K562 (cell line): ENCODE measurements around the gene RBFOX2. TPM values are rescaled to one million over a fixed set of nuclear protein-coding genes. Genes with fewer than 3 reads are reported as not detected.

Source experiments
- ATAC-seq: fragments of 200-7000 bp; cut with Tn5 transposase; 3 replicates; pipeline ENCODE4 v1.9.1; 2020; ENCODE audit warnings: moderate library complexity
- BruUV-seq: library from RNA; stranded (reverse); fragments of 400-500 nt; replicated peaks from 2 replicates; lab custom pipeline; 2021; lab: Mats Ljungman, UMichigan
- CTCF ChIA-PET: fragments of 300-600 bp; formaldehyde crosslinking; extraction: SDS; loops from one replicate; lab custom pipeline; 2021; ENCODE audit warnings: low intra/inter-chr PET ratio; lab: Yijun Ruan, JAX
- POLR2A ChIA-PET: fragments of 300-600, 350-650 bp; sonication (Branson Sonifier 250); formaldehyde crosslinking; extraction: SDS; loops from one replicate; lab custom pipeline; 2021; ENCODE audit warnings: antibody characterized with exemption, inconsistent platforms; lab: Yijun Ruan, JAX
- DNase-seq, 4 experiments: peaks; one replicate each; pipeline versions ENCODE4 v3.0.0 to v3.0.0-alpha.2; 2011 to 2018; ENCODE audit warnings: low spot score in 3 of 4, mixed read lengths in 3 of 4; ENCODE audit errors: extremely low read depth in 1 of 4
- FAIRE-seq: peaks from 2 replicates; lab custom pipeline; 2011; peaks lifted over from hg19 to GRCh38; lab: Jason Lieb, UNC
- H2AFZ ChIP-seq: 2 replicates; pipeline ENCODE4 v1.6.0; 2011; ENCODE audit warnings: low read depth, low read length, control low read depth, inconsistent platforms
- H3K27ac ChIP-seq: fragments of 200-600 bp; 3 replicates; pipeline ENCODE4 v1.8.0; 2011; ENCODE audit warnings: low read depth, mild to moderate bottlenecking, control low read depth, inconsistent platforms, low read length, moderate library complexity, mixed read lengths; ENCODE audit errors: extremely low read depth
- H3K27me3 ChIP-seq, 2 experiments: fragments of 300-600 bp in 1 of 2; 2 replicates in 1 of 2; 3 replicates in 1 of 2; pipeline versions ENCODE4 v1.6.0 to v1.8.0; 2011; ENCODE audit warnings: inconsistent platforms in 2 of 2, low read length in 2 of 2, mild to moderate bottlenecking in 1 of 2, mixed read lengths in 1 of 2, moderate library complexity in 1 of 2; ENCODE audit not compliant: control insufficient read depth in 2 of 2, insufficient read depth in 2 of 2
- H3K36me3 ChIP-seq: fragments of 300-600 bp; 3 replicates; pipeline ENCODE4 v1.8.0; 2011; ENCODE audit warnings: mild to moderate bottlenecking, low read length, inconsistent platforms; ENCODE audit not compliant: control insufficient read depth, insufficient read depth
- H3K4me1 ChIP-seq, 2 experiments: fragments of 200-600 bp in 1 of 2; replicated peaks in 1 of 2; 2 replicates in 1 of 2; 3 replicates in 1 of 2; pipeline versions ENCODE4 v1.5.1 to v1.8.0; 2011; ENCODE audit warnings: inconsistent platforms in 2 of 2, low read length in 2 of 2, mild to moderate bottlenecking in 1 of 2, mixed read lengths in 1 of 2, moderate library complexity in 1 of 2; ENCODE audit not compliant: control insufficient read depth in 2 of 2, insufficient read depth in 2 of 2
- H3K4me2 ChIP-seq: 2 replicates; pipeline ENCODE4 v1.6.1; 2011; ENCODE audit warnings: low read length, control low read depth, inconsistent platforms, mixed read lengths; ENCODE audit not compliant: insufficient read depth
- H3K4me3 ChIP-seq: fragments of 200-600 bp; sonication (generic), shearing (Covaris generic); 2 replicates; pipeline ENCODE4 v1.5.1; 2016; ENCODE audit warnings: control low read depth, inconsistent platforms
- H3K79me2 ChIP-seq: fragments of 200-600 bp; 3 replicates; pipeline ENCODE4 v1.8.0; 2011; ENCODE audit warnings: low read length, inconsistent platforms; ENCODE audit not compliant: control insufficient read depth, insufficient read depth
- H3K9ac ChIP-seq, 2 experiments: 2 replicates each; pipeline versions ENCODE4 v1.6.0 to v1.6.1; 2011; ENCODE audit warnings: low read depth in 2 of 2, low read length in 2 of 2, control low read depth in 1 of 2, inconsistent platforms in 1 of 2, mild to moderate bottlenecking in 1 of 2, mixed read lengths in 1 of 2; ENCODE audit not compliant: insufficient read depth in 1 of 2
- H3K9me1 ChIP-seq: one replicate; pipeline ENCODE4 v1.6.0; 2011; ENCODE audit warnings: inconsistent platforms, mild to moderate bottlenecking, low read length, moderate library complexity; ENCODE audit not compliant: control insufficient read depth, insufficient read depth
- H3K9me3 ChIP-seq: replicated peaks from 2 replicates; pipeline ENCODE4 v1.5.1; 2011; ENCODE audit warnings: low read depth, low read length, inconsistent platforms; ENCODE audit not compliant: control insufficient read depth, insufficient read depth
- H4K20me1 ChIP-seq: replicated peaks from 2 replicates; pipeline ENCODE4 v1.6.1; 2011; ENCODE audit warnings: low read length, inconsistent platforms, mixed read lengths; ENCODE audit not compliant: control insufficient read depth, insufficient read depth
- CBFA2T3 ChIP-seq: fragments of 450-650 bp; IDR thresholded peaks from 2 replicates; pipeline ENCODE4 v1.6.1; 2017
- ELF2 ChIP-seq: fragments of 250-450 bp; sonication (Bioruptor Pico); IDR thresholded peaks from 2 replicates; pipeline ENCODE4 v1.5.0; 2021; ENCODE audit warnings: mild to moderate bottlenecking
- FOS ChIP-seq: IDR thresholded peaks from 3 replicates; pipeline ENCODE4 v1.6.1; 2011; ENCODE audit not compliant: insufficient read length; ENCODE audit errors: extremely low read depth
- FOXJ3 ChIP-seq: sonication (generic); formaldehyde crosslinking; IDR thresholded peaks from 2 replicates; pipeline ENCODE4 v1.4.0; 2020; ENCODE audit warnings: mild to moderate bottlenecking, missing genetic modification reagents
- FOXK2 ChIP-seq, 2 experiments: fragments of 450-650 bp; IDR thresholded peaks in 1 of 2; conservative IDR thresholded peaks in 1 of 2; 2 replicates each; pipeline ENCODE4 v1.6.1; 2016; ENCODE audit warnings: low read depth in 2 of 2, mild to moderate bottlenecking in 1 of 2
- HCFC1 ChIP-seq: IDR thresholded peaks from 2 replicates; pipeline ENCODE4 v1.6.1; 2012; ENCODE audit warnings: low read depth, low read length, improper control_type of control experiment
- NFYB ChIP-seq: IDR thresholded peaks from 2 replicates; pipeline ENCODE4 v1.6.1; 2011; ENCODE audit warnings: mild to moderate bottlenecking, moderate library complexity; ENCODE audit not compliant: insufficient read length; ENCODE audit errors: extremely low read depth
- SMAD1 ChIP-seq: fragments of 150-350 bp; IDR thresholded peaks from 2 replicates; pipeline ENCODE4 v1.6.1; 2014; ENCODE audit warnings: low read length, low read depth; ENCODE audit not compliant: partially characterized antibody
- TARDBP ChIP-seq: fragments of 450-650 bp; IDR thresholded peaks from 2 replicates; pipeline ENCODE4 v1.6.1; 2016
- TRIM24 ChIP-seq, 2 experiments: fragments of 450-650 bp; IDR thresholded peaks; 2 replicates each; pipeline ENCODE4 v1.6.1; 2016
- ZFP36 ChIP-seq: fragments of 150-350 bp; IDR thresholded peaks from 2 replicates; pipeline ENCODE4 v1.6.1; 2018; ENCODE audit warnings: low read length, low read depth; ENCODE audit not compliant: partially characterized antibody
- ZNF316 ChIP-seq: fragments of 450-650 bp; IDR thresholded peaks from 2 replicates; pipeline ENCODE4 v1.6.1; 2016
- ZNF445 ChIP-seq: fragments of 250-450 bp; sonication (Bioruptor Pico); IDR thresholded peaks from 2 replicates; pipeline ENCODE4 v1.4.0; 2020; ENCODE audit warnings: low read depth, mild to moderate bottlenecking, moderate library complexity
- ZNF507 ChIP-seq: conservative IDR thresholded peaks from 2 replicates; pipeline ENCODE4 v1.6.1; 2017; ENCODE audit warnings: missing genetic modification characterization, missing compliant biosample characterization
- WGBS: fragments of 100-300 bp; shearing (Covaris generic); methylation state at CpG from one replicate; pipeline ENCODE4 v1.1.6; 2016; ENCODE audit warnings: low coverage, mixed read lengths; ENCODE audit not compliant: insufficient coverage; ENCODE audit errors: missing lambda C conversion rate; 5-methylcytosine and 5-hydroxymethylcytosine counted together
- in situ Hi-C: fragments of 300-500 bp; cut with MboI; formaldehyde crosslinking; loops from 4 replicates; pipeline ENCODE4 v1.15.0; 2018; ENCODE audit warnings: inconsistent platforms, mixed read lengths
- intact Hi-C: fragments of 100-400 bp; cut with micrococcal nuclease; formaldehyde crosslinking; loops from 2 replicates; pipeline ENCODE4 v1.14.2; 2022
- polyA plus RNA-seq, 8 experiments: library from polyadenylated mRNA; depleted of rRNA in 4 of 8; stranded (reverse) in 5 of 8; unstranded in 3 of 8; fragments of >200 nt; fragmentation: Nextera tagmentation in 2 of 8; fragmentation: Illumina TruSeq in 1 of 8; extraction: Ambion mirVana in 2 of 8; extraction: Trizol in 1 of 8; gene quantifications; 2 replicates each; pipeline versions ENCODE4 v1.2.1 to v1.2.3, GENCODE V29; 2011 to 2014; ENCODE audit warnings: inconsistent platforms in 1 of 8, missing spikeins in 1 of 8
- total RNA-seq, 7 experiments: library from RNA; depleted of rRNA in 6 of 7; stranded (reverse); fragments of >200 nt in 6 of 7; fragmentation: Illumina TruSeq in 2 of 7; extraction: Trizol in 2 of 7; gene quantifications; 2 replicates each; pipeline versions ENCODE4 v1.2.1 to v1.2.3, GENCODE V29; 2011 to 2021; ENCODE audit warnings: low replicate concordance in 1 of 7
- TF ChIP-seq, protein P1 (sequence below), 2 experiments: fragments of 450-650 bp; conservative IDR thresholded peaks; 2 replicates each; pipeline ENCODE4 v1.6.1; 2017; ENCODE audit warnings: mild to moderate bottlenecking in 2 of 2, moderate library complexity in 2 of 2
- TF ChIP-seq, protein P2 (sequence below), 3 experiments: fragments of 200-800 bp in 1 of 3; fragments of 250-450 bp in 1 of 3; fragments of 450-650 bp in 1 of 3; sonication (Bioruptor Pico) in 1 of 3; sonication (Bioruptor generic) in 1 of 3; formaldehyde crosslinking in 1 of 3; IDR thresholded peaks; 2 replicates each; pipeline versions ENCODE4 v1.6.1 to v1.8.0; 2016 to 2022; ENCODE audit warnings: mild to moderate bottlenecking in 2 of 3, missing genetic modification characterization in 2 of 3, missing compliant biosample characterization in 1 of 3, moderate library complexity in 1 of 3

RBFOX2 gene
- total and polyA plus RNA-seq, 9 of the 15 experiments (the other 6 are each of a cell fraction or from before 2014, with no cell fraction given), result 5.8 to 24.8 (median 14.2) TPM

DNA sequence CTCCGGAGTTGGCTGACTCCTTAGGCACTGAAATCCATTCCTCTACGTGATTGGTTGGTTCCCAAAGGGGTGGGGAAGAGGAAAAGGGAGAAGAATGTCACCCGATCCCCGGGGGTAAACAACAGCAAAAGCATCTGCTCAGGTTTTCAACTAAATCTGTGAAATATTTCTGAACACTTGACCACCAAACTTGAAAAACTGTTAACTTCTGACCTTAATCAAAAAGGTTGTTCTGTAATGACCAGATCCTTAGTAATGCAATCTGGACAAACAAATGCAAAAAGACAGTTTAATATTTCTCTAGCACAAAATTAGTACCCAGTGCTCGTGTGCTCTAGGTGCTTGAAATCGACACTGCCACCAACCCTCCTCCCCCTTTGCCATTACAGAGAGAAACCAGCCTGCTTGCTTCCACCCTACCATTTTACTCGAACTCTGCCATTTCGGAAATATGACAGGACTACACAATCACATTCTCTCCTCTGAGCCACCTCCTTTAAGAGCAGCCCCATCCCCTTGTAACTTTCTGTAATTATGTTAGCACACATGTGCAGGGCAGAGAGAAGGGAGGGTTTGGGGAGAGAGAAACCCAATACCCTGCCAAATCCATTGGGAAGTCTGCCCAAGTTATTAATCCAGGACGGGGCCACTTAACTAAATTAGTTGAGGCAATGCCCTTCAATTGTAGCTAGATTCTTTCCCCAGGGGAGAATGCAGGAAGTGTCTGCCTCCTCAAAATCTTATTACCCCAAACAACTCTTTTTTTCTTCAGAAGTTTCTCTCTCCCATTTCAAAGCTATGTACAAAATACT is 113.8 kb downstream of the RBFOX2 start:
- intact Hi-C loops, result loop anchor here (10.0 kb wide), 1 partner anchor 70 kb away; no protein-coding TSS in a partner anchor
- peak; percentile 50 to 76 (median 62) for DNase-seq
- TF ChIP-seq ELF2 (CRISPR knock-in tag) (no peak), FOS (peak; percentile 41), TRIM24 (IDR thresholded peaks at IDR 0.05) (no peak), ZNF316 (no peak), FOXK2 (conservative IDR thresholded peaks at IDR 0.05 in 1 of 2, IDR thresholded peaks at IDR 0.05 in 1 of 2; ENCODE audit: low read depth in 2 of 2) (peak; percentile 67 to 86), TARDBP (no peak), FOXJ3 (no peak), ZFP36 (no peak), CBFA2T3 (no peak), SMAD1 (no peak), ZNF445 (CRISPR knock-in tag) (no peak), NFYB (peak; percentile 6), HCFC1 (no peak), ZNF507 (tag) (no peak)
- TF ChIP-seq, protein P1, sequence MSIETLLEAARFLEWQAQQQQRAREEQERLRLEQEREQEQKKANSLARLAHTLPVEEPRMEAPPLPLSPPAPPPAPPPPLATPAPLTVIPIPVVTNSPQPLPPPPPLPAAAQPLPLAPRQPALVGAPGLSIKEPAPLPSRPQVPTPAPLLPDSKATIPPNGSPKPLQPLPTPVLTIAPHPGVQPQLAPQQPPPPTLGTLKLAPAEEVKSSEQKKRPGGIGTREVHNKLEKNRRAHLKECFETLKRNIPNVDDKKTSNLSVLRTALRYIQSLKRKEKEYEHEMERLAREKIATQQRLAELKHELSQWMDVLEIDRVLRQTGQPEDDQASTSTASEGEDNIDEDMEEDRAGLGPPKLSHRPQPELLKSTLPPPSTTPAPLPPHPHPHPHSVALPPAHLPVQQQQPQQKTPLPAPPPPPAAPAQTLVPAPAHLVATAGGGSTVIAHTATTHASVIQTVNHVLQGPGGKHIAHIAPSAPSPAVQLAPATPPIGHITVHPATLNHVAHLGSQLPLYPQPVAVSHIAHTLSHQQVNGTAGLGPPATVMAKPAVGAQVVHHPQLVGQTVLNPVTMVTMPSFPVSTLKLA (conservative IDR thresholded peaks at IDR 0.05), result 0 out of 4 replicates have a peak, but pooled peaks of 1 of the 2 experiments have one; percentile 39
- TF ChIP-seq, protein P2, sequence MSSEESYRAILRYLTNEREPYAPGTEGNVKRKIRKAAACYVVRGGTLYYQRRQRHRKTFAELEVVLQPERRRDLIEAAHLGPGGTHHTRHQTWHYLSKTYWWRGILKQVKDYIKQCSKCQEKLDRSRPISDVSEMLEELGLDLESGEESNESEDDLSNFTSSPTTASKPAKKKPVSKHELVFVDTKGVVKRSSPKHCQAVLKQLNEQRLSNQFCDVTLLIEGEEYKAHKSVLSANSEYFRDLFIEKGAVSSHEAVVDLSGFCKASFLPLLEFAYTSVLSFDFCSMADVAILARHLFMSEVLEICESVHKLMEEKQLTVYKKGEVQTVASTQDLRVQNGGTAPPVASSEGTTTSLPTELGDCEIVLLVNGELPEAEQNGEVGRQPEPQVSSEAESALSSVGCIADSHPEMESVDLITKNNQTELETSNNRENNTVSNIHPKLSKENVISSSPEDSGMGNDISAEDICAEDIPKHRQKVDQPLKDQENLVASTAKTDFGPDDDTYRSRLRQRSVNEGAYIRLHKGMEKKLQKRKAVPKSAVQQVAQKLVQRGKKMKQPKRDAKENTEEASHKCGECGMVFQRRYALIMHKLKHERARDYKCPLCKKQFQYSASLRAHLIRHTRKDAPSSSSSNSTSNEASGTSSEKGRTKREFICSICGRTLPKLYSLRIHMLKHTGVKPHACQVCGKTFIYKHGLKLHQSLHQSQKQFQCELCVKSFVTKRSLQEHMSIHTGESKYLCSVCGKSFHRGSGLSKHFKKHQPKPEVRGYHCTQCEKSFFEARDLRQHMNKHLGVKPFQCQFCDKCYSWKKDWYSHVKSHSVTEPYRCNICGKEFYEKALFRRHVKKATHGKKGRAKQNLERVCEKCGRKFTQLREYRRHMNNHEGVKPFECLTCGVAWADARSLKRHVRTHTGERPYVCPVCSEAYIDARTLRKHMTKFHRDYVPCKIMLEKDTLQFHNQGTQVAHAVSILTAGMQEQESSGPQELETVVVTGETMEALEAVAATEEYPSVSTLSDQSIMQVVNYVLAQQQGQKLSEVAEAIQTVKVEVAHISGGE (CRISPR knock-in tag; IDR thresholded peaks at IDR 0.05), result no peak

More for the DNA sequence above, 113.8 kb downstream of the RBFOX2 start:
- no peaks in the 10 kb centered on the region for H3K9me1 ChIP-seq
- 5% methylated on average over 9 of the region's 9 CpGs for WGBS
- H3K36me3 ChIP-seq, result no peaks in the 10 kb centered on the region
- peak; percentile 98 for ATAC-seq
- ChIA-PET CTCF (no interaction called here), POLR2A (interaction anchor here (0.6 to 0.9 kb wide), 3 partner anchors 15 to 258 kb away, joined by 3 read pairs; no protein-coding TSS in a partner anchor)
- peak; percentile 95 for FAIRE-seq
- no peaks in the 10 kb centered on the region for H3K27me3 ChIP-seq
- H3K79me2 ChIP-seq, result peaks cover 8% of the 10 kb centered on the region
- in situ Hi-C loops, result no loop called here
- H3K4me2 ChIP-seq, result peak overlapping the region; percentile 75
- peak overlapping the region; percentile 23; the same call in 1 of the 3 replicates for H3K27ac ChIP-seq
- peak overlapping the region; percentile 34 to 41; a peak in 2 of 4 replicates for H3K9ac ChIP-seq
- no peaks in the 10 kb centered on the region for H3K9me3 ChIP-seq
- no TSS peak for BruUV-seq
- no peaks in the 10 kb centered on the region for H4K20me1 ChIP-seq
- 0 out of 2 replicates have a peak overlapping the region, but pooled peaks have one; percentile 16 for H3K4me3 ChIP-seq
- H2AFZ ChIP-seq, result peak overlapping the region; percentile 43; the same call in 1 of the 2 replicates
- H3K4me1 ChIP-seq, result peaks cover 0 to 13% of the 10 kb centered on the region in 2 experiments; a peak in 2 of 5 replicates
